Stimulated activated naive CD8-positive, alpha-beta T cell treated with anti-CD3 and anti-CD28 coated beads, Interleukin-15, Interleukin-2, amounts not matched to agents 100 U/mL and 50 U/mL, for 24 hours (primary cell): ENCODE measurements around the gene UNC5CL.

Experiments used
- ATAC-seq: fragments of 150-1000 bp; cut with Tn5 transposase; one replicate; pipeline ENCODE4 v1.10.0; 2021
- DNase-seq: peaks from one replicate; pipeline ENCODE4 v3.0.0; 2021

Gene UNC5CL, protein sequence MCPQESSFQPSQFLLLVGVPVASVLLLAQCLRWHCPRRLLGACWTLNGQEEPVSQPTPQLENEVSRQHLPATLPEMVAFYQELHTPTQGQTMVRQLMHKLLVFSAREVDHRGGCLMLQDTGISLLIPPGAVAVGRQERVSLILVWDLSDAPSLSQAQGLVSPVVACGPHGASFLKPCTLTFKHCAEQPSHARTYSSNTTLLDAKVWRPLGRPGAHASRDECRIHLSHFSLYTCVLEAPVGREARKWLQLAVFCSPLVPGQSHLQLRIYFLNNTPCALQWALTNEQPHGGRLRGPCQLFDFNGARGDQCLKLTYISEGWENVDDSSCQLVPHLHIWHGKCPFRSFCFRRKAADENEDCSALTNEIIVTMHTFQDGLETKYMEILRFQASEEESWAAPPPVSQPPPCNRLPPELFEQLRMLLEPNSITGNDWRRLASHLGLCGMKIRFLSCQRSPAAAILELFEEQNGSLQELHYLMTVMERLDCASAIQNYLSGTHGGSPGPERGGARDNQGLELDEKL

DNA sequence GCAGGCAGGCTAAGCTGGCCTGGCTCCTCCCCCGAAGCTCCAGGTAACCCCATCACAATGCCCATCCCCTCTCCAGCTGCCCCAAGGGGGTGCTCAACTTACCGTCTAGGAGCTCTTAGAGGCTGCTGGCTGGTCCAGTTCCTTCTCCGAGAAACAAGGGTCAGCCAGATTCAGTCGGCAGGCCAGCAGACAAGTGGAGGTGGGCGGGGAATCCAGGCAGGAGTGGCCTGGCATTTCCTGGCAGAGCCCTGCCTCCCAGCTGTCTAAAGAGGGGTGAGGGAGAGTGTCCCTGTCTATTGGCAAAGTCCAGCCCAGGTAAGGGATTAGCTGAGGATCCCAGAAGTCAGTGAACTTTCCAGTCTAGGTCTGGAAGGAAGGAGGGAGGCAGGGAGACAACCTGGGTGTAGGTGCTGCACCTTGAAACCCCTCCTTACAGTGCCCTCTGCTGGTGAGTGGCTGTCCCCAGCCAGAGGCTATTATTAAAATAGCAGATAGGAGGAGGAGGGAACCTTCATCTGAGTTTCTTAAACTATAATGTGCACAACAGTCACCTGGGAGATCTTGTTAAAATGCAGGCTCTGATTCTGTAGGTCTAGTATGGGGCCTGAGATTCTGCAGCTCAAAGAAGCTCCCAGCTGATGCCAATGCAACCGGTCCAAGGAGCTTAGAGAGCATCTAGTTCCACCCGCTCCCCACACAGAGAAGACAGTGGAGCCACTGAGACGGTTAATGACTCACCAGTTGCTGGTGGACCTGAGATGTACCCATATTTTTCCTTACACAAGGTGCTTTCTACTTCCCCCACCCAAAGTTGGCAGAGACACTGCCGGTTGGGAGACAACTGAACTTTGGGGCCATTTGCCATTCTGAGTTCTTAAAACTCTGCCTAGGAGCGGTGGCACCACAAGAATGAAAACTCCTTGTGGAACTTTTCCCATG is at the start of gene UNC5CL:
TSS of gene UNC5CL (minus strand) at position 162 of the 939 bp plus-strand sequence. CDS start 4,147 bp downstream, outside the sequence.
- ATAC-seq, result peak; percentile 47
- peak; percentile 68 for DNase-seq

DNA sequence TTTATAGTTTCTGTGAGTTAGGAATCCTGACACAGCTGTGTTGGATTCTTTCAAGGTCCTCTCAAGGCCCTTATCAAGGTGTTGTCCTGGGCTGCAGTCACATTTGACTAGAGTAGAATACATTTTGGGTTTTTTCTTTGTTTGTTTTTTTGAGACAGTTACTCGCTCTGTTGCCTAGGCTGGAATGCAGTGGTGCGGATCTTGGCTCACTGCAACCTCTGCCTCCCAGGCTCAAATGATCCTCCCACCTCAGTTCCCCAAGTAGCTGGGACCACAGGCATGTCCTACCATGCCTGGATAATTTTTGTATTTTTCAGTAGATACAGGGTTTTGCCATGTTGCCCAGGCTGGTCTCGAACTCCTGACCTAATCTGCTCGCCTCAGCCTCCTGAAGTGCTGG is 49.4 kb upstream of the UNC5CL start:
- ATAC-seq (no peak), DNase-seq (no peak)

DNA sequence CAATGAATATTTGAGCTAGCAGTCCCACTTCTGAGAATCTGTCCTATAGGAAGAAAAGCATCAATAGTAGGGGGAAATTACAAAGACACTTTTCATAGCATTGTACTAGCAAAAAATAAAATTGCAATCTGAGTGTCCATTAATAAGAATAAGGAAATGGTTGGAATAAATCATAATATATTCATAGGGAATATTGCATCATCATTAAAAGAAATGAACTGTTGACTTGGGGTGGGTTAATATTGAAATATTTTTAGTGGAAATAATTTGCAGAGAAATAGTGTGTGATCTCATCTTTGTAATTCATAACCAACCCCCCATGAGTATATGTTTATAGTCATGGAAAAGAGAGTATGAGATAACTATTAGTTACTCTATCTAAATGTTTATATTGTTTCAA is 46.2 kb upstream of the UNC5CL start:
- no peak for DNase-seq
- ATAC-seq, result no peak

DNA sequence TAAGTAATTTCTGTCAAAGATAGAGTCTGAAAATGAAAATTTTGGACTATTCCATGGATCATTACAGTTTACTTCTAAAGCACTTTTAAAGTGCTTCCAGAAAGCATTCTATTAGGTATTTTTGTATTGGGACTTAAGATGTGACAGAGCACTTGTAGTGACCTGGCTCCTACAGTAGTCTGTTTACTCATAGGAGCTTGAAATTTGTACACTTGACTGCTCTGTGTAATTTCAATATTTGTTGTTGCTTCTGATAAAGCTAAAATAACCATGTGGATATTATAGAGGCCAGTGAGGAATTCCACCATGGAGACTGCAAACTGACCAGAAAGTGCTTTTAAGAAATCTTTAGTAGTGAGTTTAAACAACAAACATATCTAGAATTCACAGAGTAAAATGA is 44.1 kb upstream of the UNC5CL start:
- ATAC-seq, result no peak
- no peak for DNase-seq

DNA sequence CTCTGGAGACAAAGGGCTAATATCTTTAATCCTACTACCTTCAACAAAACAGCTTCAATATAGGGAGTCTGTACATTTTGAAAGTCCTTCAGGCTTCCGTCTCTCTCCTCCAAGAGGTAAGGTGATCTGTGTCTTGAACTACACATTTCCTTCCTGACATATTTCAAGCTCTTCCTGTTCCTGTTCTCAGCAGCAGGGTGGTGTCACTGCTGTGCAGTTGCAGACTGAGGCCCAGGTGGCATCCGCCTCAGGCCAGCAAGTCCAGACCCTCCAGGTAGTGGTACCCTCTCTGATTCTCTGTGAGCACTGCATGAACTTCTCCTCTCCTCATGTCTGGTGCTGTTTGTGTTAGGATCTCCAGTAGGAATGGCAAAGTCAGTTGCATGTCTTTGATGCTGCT is 41.6 kb upstream of the UNC5CL start:
- ATAC-seq, result no peak

DNA sequence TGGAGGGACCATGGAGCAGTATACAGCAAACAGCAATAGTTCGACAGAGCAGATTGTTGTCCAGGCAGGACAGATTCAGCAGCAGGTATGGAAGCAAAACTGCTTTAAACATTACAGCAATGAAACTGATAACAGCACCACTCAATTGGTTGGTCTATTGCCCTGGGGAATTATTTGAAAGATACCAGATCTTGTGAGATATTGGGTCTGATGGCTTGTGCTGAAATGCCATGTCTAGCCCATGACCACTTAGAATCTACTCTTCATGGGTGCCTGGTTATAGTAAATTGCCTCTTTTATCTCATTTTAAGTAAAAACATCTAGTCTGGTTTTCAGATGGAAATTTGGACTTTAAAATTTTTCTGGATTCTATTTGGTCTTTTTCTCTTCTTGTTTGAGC is 40.1 kb upstream of the UNC5CL start:
- no peak for DNase-seq
- no peak for ATAC-seq

More for the DNA sequence above, 41.6 kb upstream of the UNC5CL start:
- no peak for DNase-seq

DNA sequence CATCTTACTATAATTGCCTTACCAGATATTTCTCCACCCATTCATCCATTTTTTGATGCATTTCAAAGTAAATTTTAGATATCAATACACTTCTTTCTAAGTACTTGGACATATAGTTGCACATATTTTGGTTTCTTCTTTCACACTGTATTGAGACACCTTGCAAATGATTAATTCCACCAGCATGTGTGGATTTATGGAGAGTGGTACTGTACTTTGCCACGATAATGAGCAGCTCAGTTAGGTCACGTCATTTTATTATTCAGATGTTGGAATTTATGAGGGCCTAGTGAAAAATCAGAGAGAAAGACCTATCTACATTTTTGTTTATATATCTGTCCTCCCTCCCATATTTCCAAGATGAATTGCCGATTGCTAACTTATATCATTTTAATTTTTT is 39.1 kb upstream of the UNC5CL start:
- DNase-seq, result no peak
- ATAC-seq, result no peak

DNA sequence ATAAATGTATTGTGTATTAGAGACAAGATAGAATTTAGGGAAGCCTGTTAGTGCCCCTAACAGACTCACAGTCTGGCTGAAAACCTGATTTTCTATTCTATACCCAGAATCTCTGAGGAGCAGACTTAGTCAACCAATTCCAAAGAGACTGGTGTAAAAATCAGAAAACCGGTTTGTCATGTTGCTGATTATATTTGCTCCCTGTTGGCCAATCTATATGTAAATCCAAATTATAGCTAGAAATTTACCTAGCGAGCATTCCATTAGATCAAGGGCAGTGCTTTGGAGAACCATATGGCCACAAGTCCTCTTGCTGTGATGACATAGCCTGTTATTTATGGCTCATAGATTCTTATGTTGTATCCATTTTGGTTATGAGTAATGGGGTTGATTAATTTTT is 38.5 kb upstream of the UNC5CL start:
- ATAC-seq (no peak), DNase-seq (no peak)

DNA sequence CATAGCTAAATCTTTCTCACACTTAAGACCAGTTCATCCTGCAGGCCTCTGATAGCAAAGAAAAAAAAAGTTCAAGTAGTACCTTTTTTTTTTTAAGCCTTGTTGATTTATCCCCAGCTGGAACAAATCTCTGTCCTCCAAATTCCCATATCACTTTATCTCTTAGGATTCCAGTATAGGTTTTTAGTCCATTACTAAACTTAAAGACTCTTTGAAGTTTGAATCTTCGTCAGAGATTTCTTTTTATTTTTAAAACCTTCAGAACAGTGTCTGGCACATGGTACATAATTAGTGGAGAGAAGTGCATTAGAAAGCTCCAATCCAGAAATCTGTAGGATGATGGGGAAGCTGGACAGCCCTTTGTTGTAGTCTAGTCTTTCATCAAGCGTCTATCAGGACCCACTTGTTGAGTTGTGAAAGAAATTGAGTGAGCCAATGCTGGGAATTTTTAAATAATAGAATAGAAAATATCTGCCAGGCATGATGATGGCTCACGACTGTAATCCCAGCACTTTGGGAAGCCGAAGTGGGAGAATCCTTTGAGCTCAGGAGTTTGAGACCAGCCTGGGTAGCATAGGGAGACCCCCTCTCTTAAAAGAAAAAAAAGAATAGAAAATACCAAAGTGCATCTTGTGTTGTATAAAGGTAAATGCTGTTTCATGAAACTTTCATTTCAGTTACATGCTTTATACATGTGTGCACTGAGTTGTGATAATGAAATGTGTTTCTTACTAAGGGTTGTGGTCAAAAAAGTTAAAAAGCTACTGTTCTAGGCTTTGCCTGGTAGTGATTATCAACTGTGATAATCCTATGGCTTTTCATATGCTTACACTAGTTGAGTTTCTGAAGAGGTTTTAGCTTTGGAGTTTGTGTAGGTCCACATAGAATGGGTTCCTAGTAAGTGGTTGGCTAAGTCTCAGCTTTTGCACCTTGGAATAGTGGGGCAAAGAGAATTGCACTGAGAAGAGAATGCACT is 36.9 kb upstream of the UNC5CL start:
- ATAC-seq (no peak), DNase-seq (no peak)

DNA sequence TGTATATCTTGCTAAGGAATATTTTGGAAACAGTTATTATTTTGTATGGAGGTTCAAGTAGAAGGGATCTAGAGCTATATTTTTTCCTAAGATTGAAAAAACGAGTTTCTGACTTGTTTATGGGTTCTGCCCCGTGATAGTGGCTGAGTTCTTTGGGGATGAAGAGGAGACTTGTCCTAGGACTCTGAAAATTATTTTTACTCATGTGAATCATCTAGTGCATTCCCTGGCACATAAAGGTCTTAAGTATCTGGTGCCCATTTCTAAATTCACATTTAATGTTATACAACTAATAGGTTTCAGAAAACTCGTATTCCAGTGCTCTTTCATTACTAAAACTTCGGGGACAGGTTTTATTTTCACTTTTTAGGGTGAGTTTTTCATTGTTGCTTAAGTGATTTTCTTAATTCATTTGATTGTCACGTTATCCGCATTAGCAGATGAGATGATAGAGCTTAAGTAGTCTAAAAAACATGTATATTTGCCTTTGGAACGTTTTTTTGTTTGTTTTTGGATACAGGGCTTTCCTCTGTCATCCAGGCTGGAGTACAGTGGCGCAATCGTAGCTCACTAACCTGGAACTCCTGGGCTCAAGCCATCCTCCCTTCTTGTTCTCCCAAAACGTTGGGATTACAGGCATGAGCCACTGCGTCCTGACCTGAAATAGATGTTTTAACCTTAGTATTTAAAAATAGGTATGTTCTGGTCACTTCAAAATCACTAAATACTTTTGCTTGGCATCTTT is 35.8 kb upstream of the UNC5CL start:
- DNase-seq (no peak), ATAC-seq (no peak)

DNA sequence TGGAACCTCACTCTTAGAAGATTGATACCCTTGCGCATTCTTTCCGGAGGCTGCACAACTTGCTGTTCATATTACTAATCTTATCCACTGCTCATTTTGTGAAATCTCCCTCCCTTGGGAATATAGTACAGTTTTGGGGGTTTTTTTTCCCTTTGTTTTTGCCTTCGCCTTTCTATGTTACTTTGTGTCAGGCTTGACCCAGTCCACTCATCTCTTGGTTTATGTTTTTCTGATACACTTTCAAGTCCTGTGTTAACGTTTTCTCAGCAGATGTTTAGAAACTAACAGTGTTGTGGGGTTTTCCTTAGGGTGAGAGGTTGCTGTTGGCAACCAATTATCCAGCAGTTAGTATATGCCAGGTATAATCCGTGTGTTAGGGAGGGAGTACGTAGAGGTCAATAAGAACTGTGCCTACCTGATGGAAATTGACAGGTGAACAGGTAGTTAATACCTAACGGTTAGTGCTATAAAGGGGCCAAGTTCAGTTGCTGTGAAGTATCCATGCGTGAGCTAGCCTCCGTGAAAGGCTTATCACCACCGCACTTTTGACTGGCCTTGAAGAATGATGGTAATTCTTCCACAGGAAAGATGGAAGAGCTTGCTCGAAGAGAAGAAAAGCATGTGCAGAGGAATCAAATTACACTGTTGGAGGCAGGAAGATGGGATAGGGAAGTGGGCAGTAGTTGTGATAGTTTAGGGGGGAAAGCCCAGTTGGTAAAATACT is 35.1 kb upstream of the UNC5CL start:
- DNase-seq, result no peak
- no peak for ATAC-seq

DNA sequence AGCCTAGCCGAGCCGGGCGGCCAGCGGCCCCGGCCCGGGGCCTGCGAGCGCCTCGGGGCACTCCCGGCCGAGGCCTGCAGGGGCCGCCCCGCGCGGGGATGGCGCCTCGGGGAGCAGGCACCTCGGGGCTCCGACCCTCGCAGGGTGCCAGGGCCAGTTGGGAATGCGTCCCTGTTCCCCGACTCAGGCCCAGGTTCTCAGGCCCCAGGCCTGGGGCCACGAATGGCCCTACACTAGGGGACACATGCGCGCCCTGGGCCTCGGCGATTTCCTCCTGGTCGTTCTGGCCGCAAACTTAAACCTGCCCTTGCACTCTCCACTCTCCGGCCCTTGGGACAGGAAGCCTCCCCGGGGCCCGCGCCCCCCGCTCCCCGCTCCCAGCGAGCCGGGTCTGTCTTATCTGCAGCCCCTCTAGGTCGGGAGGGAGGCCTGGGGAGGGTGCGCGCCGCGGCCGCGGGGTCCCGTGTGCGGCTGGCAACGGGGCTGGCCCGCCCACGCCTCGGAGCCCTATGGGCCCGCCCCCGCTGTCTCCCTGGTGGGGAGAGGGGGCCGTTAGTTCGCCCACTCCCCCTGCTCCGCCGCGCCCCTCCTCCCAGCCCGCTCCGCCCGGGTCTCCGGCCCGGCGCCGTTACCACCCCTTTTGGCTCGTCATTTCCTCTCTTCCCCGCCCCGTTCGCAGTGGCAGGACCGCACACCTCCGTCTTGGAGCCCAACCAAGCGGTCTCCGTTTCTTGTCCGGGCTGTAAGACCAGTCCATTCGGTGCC is 34.4 kb upstream of the UNC5CL start:
- DNase-seq, result peak; percentile 86
- peak; percentile 9 for ATAC-seq

DNA sequence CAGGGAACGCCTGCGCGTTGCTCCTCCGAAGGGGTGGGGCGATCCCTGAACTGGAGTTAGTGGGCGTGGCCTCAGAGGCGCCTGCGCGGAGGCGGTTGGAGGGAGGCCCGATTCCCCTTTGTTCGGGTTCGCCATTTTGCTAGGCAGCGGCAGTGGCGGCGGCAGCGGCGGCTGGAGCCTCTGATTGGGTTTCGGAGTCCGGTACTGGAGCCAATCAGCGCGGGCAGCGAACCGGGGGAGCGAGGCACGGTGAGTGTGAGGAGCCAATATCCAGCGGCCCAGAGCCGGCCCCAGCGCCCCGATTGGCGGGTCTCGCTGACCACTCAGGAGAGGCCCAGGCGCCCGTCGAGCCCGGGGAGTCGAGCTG is 33.8 kb upstream of the UNC5CL start, which contains the start of gene NFYA:
TSS of gene NFYA (plus strand) at position 139 of the 367 bp plus-strand sequence. CDS start 6,116 bp downstream, outside the sequence.
- DNase-seq, result no peak
- peak; percentile 84 for ATAC-seq

DNA sequence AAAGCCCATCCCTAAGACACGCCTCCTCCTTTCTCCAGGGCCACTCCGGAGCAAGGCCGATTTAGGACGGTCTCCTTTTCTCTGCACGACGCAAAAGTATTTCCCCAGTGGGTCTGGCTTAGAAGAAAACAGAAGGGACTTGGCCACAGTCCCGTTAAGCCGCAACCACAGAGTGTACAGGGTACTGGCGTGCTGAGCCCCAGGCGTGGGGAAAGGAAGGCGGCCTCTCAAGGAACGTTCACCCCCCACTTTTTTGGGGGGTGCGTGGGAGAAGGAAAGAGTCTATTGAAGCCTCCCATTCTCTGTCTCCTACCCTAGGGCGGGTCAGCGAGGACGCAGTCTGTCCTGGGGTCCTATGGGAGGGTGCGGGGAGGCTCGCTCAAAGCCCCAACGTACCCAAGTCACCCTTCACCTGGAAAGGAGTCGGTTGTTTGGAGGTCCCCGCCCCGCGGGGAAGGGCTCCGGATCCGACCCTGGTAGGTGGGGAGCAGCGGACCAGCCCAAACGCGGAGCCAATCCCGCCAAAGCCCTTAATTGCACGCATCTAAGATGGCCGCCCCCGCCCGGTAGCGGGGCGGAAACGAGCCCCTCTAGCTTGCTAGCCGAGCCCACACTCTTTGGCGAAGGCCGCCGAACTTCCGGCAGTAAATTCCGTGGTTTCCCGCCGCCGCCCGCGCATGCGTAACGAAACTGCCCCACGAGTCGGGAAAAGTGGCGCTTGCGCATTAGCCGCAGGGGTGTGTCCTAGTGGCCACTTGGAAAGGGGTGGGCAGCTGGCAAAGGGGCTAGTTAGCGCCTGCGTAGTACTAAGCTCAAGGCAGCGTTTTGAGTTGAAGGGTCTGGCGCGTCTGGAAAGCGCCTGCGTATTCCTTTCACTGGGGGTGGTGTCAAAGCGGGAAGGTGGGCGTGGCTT is 33.2 kb upstream of the UNC5CL start, which contains the start of gene OARD1:
TSS of gene OARD1 (minus strand) at position 434 of the 913 bp plus-strand sequence. CDS start 722 bp downstream, outside the sequence.
- ATAC-seq (peak; percentile 87), DNase-seq (peak; percentile 100)

DNA sequence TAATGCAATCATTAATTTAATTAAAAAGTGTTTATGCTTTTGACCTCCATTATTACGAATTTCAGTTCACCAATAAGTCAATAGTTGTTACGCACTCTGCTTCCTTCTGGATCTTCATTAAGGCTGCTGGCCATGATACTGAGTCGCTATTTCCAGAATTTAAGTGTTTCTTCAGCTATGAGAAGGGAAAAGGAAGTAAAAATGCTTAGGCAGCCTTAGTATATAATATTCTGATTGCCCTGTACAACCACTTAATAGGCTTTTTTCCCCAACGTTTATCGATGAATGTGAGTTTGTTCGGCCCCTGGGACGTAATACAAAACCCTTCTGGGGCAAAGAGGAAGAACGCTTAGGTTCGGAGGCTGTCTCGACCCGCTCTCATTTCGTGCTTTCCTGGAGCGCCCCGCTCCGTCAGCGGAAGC is 32.5 kb upstream of the UNC5CL start:
- ATAC-seq (no peak), DNase-seq (no peak)

DNA sequence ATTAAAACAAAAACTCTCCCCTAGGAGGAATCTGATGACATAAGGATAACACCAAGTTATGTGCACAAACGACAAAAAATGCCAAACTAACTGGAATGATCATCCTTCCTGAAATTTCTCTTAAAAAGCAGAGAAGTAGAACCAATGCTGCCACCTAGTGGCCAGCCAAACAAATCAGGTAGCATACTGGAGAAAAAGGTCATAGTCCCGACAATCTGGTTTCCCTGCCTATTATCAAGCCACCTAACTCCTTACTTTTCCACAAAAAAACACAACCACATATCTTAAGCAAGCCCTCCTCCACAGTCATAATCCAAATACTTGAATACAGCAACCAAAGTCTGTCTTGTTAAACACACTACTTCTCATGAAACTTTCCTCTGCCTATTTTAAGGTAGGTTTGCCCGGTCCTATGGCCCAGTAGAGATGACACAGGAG is 27.9 kb upstream of the UNC5CL start:
- ATAC-seq (no peak), DNase-seq (peak; percentile 69)

DNA sequence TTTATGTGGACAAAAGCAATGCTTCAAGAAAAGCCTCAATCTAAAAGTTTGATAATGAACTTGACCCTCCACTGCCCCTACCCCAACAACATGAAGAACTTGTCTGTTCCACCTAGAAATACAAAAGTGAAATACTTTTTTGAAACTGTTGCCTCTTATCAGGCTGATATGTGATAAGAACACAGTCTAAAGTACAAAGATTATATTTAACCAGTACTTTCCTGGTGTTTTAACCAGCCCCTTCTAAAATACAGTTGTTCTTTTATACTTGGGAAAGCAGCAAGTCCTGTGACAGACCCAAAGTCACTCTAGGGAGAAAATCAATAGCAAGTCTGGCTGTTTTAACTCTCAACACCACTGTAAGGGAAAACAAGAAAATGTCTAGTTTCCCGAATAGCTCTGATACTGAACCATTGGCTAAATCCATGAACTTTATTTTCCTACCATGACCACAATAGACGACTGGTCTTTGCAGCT is 26.6 kb upstream of the UNC5CL start:
- ATAC-seq (no peak), DNase-seq (no peak)

DNA sequence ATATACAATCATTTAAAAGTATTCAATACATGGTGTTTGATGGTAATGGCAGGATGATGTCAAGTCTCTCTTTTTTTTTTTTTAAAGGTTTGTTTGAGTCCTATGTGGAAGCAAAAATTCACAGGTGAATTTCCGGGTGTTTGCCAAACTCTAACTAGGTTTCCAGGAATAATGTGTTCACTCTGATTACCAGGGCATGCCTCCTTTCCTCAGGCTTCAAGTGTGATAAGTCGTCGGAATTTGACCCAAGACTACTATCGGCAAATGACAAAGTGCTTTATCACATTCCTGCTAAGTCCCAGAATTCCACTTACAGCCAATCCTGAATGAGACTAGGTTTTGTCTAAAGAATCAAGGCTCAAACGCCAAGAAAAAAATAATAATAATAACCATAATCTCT is 25.8 kb upstream of the UNC5CL start:
- DNase-seq (no peak), ATAC-seq (no peak)
